NAMALWA (cell line): Measurements from ENCODE around the gene DIPK1A.

ENCODE experiments used
- DNase-seq: peaks from one replicate; pipeline ENCODE4 v3.0.0-alpha.2; 2015; ENCODE audit warnings: low spot score

DIPK1A gene

DNA sequence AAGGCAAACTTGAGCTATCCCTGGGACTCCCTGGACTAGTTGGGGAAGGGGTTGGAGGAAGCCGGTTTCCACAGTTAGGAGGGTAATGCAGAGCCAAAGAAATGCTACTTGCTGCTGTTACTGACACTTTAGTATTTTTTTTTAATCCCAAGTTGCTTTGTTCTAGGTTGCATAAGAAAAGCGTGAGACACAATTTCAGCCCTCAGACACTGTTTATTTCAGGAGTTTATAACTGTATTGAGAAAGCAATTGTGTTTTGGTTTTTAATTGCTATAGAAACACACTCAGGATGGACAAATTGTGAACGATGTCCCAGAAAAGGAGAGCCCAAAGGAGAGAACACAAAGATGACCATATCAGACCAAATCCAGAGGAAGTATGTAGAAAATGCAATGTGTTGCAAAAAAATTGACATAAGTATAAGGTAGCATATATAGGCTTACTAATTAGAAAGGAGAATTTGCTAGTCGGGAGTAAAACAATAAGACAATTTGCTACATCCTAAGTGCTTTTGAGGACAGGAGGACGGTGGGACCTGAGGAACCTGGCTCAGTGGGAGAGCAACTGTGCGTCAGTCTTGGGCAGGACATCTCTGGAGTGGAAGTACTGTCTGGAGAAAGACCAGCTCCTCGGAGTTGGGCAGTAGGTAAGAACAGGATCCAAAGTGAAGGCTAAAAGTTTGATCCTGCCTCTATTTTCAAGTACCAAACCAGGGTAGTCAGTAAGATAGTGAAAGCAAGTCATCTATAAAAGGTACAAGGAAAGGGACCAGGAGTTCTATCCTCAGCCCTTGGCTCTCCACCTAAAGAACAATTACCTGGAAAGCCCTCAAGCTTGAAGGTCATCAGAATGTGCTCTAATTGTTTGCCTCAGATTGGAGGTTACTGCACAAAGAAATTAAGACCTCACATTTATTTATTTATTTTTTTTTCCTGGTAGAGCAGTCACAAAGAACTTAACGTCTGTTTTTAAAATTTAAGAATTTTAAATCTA lies 39.9 kb downstream of the DIPK1A start:
- DNase-seq, result no peak

DNA sequence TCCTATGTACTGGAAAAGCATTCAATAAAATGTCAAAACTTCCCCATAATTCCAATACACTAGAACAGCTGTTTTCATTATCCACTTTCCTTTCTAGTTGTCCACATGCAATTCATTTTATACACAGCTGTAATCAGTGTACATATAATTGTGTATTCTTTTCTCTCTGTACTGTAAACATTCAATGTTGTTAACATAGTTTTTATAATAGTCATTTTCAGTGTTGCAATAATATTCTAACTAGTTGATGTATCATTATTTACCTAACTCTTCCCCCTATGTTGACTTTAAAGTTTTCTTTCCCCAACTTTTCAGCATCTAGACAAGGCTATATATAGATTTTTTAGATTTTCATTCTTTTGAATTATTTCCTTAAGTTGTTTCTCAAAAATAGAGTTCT lies 44.4 kb downstream of the DIPK1A start:
- no peak for DNase-seq

DNA sequence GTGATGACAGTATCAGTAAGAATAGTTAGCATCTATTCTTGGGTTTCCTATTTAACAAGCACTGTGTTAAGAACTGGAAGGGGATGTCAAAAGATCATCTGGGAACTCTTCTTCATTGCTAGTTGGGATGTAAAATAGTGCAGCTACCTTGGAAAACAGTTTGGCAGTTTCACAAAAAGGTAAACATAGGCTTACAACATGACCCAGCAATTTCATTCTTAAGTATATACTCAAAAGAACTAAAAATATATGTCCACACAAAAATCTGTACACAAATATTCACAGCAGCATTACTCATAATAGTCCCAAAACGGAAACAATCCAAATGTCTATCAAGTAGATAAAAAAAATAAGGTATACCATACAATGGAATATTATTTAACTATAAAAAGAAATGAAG lies 45.7 kb downstream of the DIPK1A start:
- no peak for DNase-seq

DNA sequence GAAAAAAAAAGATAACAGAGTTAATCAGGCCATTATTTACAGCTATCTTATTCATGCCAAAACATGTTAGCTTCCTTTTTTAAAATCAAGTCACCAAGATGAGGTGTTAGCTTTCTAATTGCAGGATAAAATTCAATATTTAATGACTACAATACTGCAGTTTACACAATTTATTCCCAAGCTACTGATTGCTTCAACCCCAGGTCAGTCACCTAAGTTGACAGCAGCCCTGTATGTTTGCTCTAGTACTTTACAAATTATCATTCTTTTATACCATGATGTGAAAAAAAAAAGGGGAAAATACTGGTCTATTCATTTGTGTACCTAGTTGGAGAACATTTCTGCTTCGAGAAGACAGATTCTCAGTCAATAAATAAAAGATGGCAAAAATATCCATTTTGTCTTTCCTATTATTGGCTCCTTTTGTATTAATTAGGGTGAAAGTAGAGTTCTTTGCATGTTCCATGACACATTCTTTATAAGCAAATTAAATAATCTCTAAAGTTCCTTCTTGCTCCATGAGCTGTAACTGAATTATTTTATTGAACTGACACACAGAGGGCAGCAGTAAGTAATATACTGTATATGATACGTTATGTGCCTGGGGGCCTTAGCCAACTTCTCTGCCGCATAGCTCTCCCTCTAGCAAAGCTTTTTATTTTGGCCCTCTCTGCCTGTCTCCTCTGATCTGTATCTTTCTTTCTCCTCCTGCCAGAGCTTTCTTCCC lies 48.0 kb downstream of the DIPK1A start:
- no peak for DNase-seq

GRCh38 chr1:92910081-92910480 lies 51.2 kb downstream of the DIPK1A start:
- DNase-seq, result no peak

DNA sequence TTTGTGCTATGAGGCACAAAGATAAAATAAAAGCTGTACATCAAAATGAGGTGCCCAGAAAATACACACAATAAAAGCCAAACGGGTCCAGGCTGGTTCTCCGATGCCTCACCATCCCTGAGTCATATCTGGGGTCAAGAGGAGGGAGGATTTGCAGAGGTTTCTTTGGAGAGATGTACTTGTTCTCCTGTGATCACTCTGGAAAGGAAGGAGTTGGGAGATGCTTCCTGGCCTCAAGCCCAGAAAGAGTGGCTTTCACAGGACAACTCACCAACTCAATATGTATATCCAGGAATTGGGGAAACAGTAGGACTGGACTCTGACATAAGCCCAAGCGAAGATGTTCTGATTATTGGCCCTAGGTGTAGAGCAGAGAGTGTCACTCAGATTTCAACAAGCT lies 51.9 kb downstream of the DIPK1A start:
- no peak for DNase-seq

- DNase-seq, result no peak
These were observed 53.1 kb downstream of the DIPK1A start for GRCh38 chr1:92907949-92908684.

GRCh38 chr1:92903765-92904164 lies 57.5 kb downstream of the DIPK1A start:
- no peak for DNase-seq

- DNase-seq, result no peak
These were observed 58.9 kb downstream of the DIPK1A start for GRCh38 chr1:92902406-92902744.

DNA sequence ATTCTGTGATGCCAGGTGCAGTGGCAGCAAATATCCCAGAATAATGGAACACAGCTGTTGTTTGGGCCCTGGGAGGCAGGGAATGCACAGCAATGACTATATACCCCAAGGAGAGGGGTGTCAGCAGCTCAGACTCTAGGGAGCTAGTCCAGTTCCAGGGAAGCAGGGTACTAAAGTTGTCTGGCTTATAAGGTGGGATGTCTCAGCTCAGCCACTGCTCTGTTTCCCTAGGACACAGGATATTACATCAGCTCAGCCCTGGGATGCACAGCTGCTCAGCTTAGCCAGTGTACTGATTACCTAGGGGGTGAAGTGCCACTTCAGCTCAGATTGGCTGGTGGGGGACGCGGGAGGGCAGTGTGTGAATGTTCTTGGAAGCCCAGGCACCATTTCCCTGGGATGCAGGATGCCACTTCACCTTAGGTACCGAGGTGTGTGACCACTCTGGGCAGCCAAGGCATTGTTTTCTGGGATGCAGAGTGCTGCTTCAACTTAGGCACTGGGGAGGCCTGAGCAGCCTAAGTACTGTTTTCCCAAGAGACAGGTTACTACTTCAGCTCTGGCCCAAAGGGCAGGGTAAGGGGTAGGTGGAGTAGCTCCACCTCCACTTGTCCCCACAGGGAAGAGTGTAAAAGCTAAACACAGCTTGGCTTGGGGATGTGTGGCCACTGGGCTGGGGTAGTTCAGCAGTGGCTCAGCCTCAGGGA lies 59.4 kb downstream of the DIPK1A start:
- no peak for DNase-seq

- DNase-seq, result no peak
These were observed 60.1 kb downstream of the DIPK1A start for GRCh38 chr1:92901126-92901525.

DNA sequence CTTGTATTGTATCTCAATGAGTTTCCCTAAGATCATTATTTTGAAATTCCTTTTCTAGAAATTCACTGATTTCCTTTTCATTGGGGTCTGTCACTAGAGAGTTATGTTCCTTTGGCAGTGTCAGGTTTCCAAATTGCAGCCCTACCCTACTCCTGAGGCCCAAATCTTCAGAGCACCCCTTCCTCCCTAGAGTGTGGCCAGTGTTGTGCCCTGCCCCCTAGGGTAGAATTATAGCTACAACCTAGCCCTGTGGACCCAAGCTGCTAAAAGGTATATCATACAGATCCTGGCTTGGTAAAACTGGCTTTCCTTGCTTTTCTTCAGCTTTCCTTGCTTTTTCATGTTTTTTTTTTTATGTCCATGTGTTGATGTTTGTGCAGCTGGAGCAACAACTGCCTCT lies 60.7 kb downstream of the DIPK1A start:
- DNase-seq, result no peak

- no peak for DNase-seq
These were observed 61.5 kb downstream of the DIPK1A start for GRCh38 chr1:92899780-92900179.

- DNase-seq, result peak; percentile 24
These were observed 63.2 kb downstream of the DIPK1A start for GRCh38 chr1:92898053-92898452.

DNA sequence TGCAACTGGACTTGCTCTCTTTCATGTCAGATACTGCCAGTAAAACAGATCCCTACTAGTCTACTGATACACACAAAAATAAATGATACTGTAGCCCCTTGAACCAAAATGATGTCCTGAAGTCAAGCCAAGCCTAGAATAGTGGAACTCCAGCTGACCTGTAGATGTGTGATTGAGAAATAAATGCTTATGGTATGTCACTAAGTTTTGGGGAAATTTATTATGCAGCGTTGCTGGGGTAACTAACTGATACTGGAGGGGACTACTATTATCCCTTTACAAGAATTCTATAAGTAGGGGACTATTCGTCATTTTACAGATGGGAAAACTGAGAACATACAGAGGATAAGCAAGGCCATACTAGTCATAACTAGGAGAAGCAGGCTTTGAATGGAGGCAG lies 73.8 kb downstream of the DIPK1A start:
- DNase-seq, result no peak

- no peak for DNase-seq
These were observed 74.3 kb downstream of the DIPK1A start for GRCh38 chr1:92886886-92887419.

GRCh38 chr1:92884195-92884594 lies 77.1 kb downstream of the DIPK1A start:
- DNase-seq, result no peak

DNA sequence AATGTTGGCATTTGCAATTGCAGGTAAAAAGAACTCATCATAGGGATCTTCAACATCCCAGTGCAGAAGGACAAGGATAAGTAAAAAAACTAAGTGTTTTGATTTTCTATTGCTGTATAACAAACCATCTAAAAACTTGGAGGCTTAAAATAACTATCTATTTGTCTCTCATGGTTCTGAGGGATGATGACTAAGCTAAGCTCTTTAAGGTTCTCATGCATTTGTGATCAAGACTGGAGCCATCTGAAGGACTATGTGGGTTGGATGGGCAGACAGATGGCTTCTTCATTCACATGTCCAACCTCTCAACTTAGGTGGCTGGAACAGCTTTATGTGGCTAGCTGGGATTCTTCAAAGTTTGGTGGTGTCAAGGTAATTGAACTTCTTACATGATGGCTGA lies 78.0 kb downstream of the DIPK1A start:
- no peak for DNase-seq

GRCh38 chr1:92882819-92883218 lies 78.4 kb downstream of the DIPK1A start:
- DNase-seq, result peak; percentile 35

DNA sequence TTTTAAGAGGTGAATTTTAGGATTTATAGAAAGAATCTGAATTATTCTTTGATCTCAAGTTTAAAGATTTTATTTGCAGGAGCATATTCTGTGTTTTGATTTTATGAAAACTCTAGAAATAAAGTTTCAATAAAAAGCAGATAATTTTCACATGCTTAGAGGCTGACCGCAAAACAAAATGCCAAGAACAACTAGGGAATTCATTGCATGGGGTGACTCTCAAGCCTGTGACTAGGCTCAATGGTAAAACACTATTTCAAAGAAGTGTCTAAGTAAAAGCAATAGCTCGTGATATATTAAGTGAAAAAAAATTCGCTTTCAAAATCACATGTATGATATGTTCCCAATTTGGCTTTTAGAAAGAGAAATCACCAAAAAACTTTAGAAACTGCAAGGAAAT lies 79.9 kb downstream of the DIPK1A start:
- DNase-seq, result no peak

DNA sequence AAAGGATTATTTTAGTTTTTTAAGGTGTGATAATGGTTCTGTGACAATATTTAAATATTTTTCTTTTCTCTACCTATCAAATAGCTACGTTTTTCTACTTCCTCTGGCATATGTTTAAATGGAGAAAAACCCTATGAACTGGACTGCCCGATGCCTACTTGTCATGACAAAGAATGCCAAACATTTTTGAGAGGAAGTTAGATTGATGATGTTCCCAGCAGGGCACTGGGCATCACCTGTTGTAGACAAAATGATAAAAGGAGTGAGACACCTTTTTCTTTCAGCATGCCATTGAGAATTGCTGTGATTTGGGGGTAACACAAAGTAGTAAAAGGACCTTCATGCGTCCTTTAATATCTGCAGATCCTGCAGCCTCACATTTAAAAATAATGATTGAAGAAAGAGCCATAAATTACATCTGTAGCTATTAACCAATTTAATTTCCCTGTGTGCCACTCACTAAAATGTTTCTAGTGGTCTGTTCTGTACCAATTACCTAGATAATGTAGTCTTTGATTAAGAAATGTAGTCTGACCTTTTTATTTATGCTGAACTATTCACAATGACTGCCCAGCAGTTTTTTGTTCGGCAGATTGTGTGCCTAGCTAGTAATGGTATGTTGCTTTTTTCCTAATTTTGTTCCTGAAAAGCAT lies 81.8 kb downstream of the DIPK1A start:
- no peak for DNase-seq
